Activated T-helper 1 cell treated with Interleukin-2 at 50 U/mL for 16 hours (primary cell): ENCODE measurements around the gene ZBTB48.
"Not testable (repeated sequence)": the region's sequence is repeated elsewhere in the genome, so short reads cannot be mapped to it uniquely, and the experiment has no call there.

Experiments used
- DNase-seq: peaks from one replicate; pipeline ENCODE4 v3.0.0-alpha.2; 2020; ENCODE audit warnings: low read depth

The ZBTB48 gene

DNA sequence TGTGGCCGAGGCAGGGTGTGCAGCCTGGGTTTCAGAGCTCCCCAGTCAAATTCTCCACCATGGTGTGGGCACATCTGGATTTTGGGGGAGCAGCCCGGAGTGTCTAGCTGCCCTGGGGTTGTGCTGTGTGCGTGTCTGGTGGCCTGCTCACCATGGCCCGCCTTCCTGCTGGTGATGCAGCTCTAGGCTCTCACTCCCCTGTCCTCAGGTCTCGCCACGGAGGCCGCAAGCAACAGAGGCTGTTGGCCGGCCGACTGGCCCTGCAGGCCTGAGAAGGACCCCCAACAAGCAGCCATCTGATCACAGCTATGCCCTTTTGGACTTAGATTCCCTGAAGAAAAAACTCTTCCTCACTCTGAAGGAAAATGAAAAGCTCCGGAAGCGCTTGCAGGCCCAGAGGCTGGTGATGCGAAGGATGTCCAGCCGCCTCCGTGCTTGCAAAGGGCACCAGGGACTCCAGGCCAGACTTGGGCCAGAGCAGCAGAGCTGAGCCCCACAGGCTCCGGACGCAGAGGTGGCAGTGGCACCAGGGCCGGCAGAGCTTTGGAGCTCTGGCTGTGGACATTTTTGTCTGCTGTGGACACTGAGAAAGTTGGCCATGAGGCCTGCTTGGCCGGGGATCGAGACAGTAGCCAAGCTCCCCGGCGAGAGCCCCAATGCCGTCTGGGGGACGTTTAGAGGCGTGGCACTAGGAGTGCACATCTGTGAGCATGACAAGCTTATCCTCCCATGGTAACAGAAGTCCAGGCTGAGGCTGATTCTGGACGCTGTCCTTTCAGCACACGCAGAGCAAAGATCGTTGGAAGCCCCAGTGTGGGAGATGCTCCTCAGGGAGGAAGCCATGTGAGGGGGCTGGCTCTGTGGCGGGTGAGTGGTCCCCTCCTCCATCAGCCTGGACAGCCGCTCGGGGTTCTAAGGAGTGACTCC, 53.1 kb downstream of the ZBTB48 start:
- no peak for DNase-seq

DNA sequence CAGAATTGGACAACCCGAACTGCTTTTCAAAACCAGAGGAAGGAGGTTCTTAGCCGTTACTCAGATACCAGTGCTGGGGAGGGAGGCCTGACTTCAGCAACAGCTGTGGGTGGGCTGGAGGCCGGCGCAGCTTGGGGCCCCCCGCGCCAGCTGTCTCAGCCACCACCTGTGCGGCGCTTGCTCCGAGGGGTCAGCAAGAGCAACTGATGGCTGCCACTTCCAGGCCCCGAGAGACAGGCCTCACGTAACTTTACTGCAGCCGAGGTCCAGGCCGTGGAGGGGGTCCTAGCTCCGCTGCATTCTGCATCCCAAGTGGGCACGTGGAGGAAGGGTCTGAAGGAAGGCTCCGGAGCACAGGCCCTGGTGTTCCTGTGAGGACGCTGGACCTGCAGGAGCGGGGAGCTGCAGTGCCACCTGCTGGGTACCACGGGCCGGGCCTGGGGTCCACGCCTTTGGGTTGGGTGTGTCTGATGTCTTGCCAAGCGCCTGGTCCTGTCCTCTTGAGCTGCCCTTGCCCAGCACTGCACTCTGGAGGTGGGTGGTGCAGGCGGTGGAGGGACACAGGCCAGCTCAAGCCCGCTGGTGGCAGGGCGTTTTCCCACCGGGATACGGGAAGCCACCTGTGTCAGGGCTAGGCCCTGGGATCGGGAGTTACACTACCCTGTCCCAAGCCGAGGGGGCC, 54.7 kb downstream of the ZBTB48 start:
- DNase-seq, result peak; percentile 15

DNA sequence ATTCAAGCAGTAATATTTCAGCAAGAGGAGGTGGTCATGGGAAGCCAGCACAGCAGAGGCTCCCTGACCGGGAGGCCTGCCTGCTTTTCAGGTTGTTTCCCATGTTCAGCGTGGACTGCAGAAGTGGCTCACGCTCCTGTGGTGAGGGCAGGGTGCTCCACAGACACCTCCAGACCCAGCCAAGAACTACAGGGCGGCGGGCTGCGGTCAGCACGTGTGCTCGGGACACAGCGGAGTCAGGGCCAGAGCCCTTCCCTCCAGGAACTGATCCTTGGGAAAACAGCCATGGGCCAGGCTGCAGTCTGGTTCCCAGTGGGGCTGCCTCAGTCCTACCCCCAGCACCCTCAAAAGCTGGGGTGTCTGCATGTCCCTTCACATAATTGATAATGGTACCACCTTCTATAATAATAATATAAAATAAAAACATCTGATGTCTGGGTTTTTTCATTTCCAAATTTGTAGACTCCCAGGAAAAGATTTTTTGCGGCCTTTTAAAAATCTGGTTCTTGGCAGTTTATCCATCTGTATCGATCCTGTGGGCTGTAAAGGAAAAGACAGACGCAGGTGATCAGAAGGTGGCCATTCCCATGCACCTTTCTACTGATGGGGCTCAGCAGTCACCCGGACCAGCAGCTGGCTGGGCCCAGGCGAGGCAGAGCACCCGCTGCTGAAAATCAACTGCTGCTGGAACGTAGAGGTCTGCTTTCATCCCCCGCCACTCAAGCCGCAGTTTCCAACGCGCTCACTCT, 55.5 kb downstream of the ZBTB48 start:
- DNase-seq, result no peak

DNA sequence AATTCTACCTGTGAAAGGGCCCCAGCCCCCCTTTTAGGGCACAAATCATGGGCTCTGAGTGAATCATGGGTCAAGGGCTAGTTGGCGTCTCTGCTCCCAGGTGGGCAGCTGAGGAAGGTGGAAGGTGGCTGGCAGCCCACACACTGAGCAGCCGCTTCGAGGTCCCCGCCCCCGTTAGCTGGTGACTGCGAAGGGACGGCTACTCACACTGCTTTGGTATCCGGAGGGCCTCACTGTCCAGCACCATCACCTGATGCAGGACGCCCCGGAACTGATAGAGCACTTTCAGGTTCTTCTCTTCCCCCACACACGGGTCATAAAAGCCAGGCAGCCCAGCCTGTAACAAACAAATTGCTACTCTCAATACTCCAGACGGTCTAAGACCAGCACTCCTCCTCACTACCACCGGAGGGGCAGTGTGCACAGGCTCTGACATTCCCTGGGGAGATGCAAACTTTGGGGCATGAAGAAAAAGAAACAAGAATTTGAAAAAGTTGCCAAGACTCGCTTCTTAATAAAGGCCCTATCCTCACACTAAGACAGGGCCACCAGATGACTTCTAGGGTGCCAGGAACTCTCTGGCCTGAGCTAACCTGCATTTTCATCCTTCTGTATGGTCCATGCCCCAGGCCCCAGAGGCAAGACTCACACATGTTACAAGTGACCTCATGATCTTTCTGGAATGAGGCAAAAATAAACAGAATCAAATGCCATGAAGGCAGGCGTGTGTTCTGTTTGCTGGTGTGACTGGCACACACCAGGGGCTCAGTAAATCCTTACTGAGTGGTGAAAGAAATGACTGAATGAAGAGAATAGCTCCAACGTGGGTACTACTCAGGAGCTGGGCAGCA, 56.3 kb downstream of the ZBTB48 start:
- no peak for DNase-seq

DNA sequence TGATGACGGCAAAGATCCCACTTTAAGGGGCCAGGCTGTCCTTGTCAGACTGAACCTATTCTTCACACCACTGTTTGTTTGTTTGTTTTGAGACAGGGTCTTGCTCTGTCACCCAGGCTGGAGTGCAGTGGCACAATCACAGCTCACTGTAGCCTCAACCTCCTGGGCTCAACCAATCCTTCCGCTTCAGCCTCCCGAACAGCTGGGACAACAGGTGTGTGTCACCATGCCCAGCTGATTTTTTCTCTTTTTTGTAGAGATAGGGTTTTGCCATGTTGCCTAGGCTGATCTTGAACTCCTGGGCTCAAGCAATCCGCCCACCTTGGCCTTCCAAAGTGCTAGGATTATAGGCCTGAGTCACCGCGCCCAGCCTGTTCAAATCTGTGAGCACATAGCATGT, 57.0 kb downstream of the ZBTB48 start:
- DNase-seq, result not testable (repeated sequence)

DNA sequence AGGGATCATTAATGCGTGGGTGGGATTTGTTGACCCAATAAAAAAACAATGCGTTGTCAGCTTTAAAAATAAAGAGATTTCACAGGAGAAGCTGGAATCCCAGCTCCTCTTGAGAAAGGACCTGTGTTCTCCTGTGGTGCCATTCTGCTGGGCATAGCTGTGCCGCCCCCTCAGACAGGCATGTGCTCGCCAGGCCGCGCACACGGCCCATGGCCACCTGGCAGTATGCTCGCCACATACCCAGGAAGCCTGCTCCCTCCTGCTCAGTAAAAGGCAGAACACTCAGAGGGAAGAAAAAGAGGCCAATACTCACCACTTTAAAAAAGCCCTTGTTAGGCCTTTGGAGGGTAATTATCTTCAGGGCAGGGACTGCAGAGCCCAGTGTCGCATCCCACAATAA, 58.0 kb downstream of the ZBTB48 start:
- DNase-seq, result no peak

DNA sequence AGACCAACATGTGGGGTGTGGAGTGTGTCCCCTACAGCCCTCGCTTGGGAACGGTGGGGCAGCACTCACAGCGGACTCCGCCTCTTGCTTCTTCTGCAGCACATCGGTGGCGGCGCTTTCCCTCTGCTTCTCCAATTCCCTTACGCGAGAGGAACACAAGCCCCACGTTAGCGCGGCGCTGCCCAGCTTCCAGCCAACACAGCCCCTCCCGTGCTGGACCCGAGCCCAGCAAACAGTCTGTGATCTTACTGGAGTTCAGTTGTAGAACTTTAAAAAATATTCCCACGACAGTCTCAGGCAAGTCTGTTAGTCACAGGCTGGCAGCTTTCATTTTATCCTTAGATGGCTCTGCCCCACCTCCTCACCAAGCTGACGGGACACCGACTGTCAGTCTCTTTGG, 58.4 kb downstream of the ZBTB48 start:
- no peak for DNase-seq
